GM12878 (cell line): ENCODE measurements around the gene PRMT5. TPM values are rescaled to one million over a fixed set of nuclear protein-coding genes. Genes with fewer than 3 reads are reported as not detected.

Experiments
- CBFB ChIP-seq: IDR thresholded peaks from 2 replicates; pipeline ENCODE4 v1.6.1; 2016; ENCODE audit warnings: antibody characterized with exemption, low read depth
- EGR1 ChIP-seq, 2 experiments: IDR thresholded peaks; 1 replicate in 1 of 2; 2 replicates in 1 of 2; pipeline ENCODE4 v1.6.1; 2011 to 2012; ENCODE audit warnings: low read depth in 2 of 2, low read length in 2 of 2, borderline replicate concordance in 1 of 2, mild to moderate bottlenecking in 1 of 2, moderate library complexity in 1 of 2
- IRF4 ChIP-seq: IDR thresholded peaks from 2 replicates; pipeline ENCODE4 v1.6.1; 2011; ENCODE audit warnings: low read depth, low read length
- KDM1A ChIP-seq: fragments of 200-600 bp; sonication (generic); IDR thresholded peaks from 2 replicates; pipeline ENCODE4 v1.6.1; 2016; ENCODE audit warnings: borderline replicate concordance
- MTA3 ChIP-seq: IDR thresholded peaks from 2 replicates; pipeline ENCODE4 v1.6.1; 2012; ENCODE audit warnings: low read length, inconsistent platforms, borderline replicate concordance
- SPI1 ChIP-seq: IDR thresholded peaks from 2 replicates; pipeline ENCODE4 v1.6.1; 2011; ENCODE audit warnings: low read depth, mild to moderate bottlenecking, low read length, moderate library complexity, borderline replicate concordance; ENCODE audit not compliant: insufficient read depth
- TBL1XR1 ChIP-seq: IDR thresholded peaks from 2 replicates; pipeline ENCODE4 v1.6.1; 2012; ENCODE audit warnings: low read depth, low read length, improper control_type of control experiment
- ZNF207 ChIP-seq: fragments of 450-650 bp; IDR thresholded peaks from 2 replicates; pipeline ENCODE4 v1.6.1; 2014; ENCODE audit warnings: antibody characterized with exemption, mild to moderate bottlenecking, borderline replicate concordance
- polyA plus RNA-seq, 11 experiments: library from polyadenylated mRNA; depleted of rRNA in 4 of 11; unstranded in 6 of 11; stranded (reverse) in 5 of 11; fragments of >200 nt; fragmentation: Nextera tagmentation in 4 of 11; fragmentation: Illumina TruSeq in 1 of 11; extraction: Ambion mirVana in 4 of 11; extraction: Trizol in 1 of 11; gene quantifications; 1 replicate in 1 of 11; 2 replicates in 10 of 11; pipeline versions ENCODE4 v1.2.1 to v1.2.3, GENCODE V29; 2011 to 2016; ENCODE audit warnings: inconsistent platforms in 2 of 11, missing spikeins in 2 of 11, low read depth in 1 of 11
- total RNA-seq, 4 experiments: library from RNA; depleted of rRNA in 3 of 4; stranded (reverse); fragments of >200 nt in 3 of 4; fragmentation: Illumina TruSeq in 1 of 4; extraction: Trizol in 1 of 4; gene quantifications; 2 replicates each; pipeline versions ENCODE4 v1.2.1 to v1.2.3, GENCODE V29; 2013 to 2021
- TF ChIP-seq, protein P1 (sequence below): IDR thresholded peaks from 2 replicates; pipeline ENCODE4 v1.6.1; 2012; ENCODE audit warnings: improper control_type of control experiment, low read depth, low read length; ENCODE audit not compliant: insufficient replicate concordance
- TF ChIP-seq, protein P2 (sequence below): IDR thresholded peaks from 2 replicates; pipeline ENCODE4 v1.6.1; 2012; ENCODE audit warnings: low read depth, low read length, improper control_type of control experiment
- TF ChIP-seq, protein P3 (sequence below): fragments of 450-650 bp; IDR thresholded peaks from 2 replicates; pipeline ENCODE4 v1.6.1; 2018; ENCODE audit warnings: mild to moderate bottlenecking, low read depth, moderate library complexity; ENCODE audit not compliant: partially characterized antibody
- TF ChIP-seq, protein P4 (sequence below): fragments of 450-650 bp; IDR thresholded peaks from 2 replicates; pipeline ENCODE4 v1.6.1; 2016; ENCODE audit warnings: mild to moderate bottlenecking
- TF ChIP-seq, protein P5 (sequence below): fragments of 450-650 bp; IDR thresholded peaks from 2 replicates; pipeline ENCODE4 v1.6.1; 2017; ENCODE audit warnings: mild to moderate bottlenecking, moderate library complexity

Gene PRMT5
- total and polyA plus RNA-seq, 10 of the 15 experiments (the other 5 are each of a cell fraction or from before 2014, with no cell fraction given) = 54.3 to 221 (median 111) TPM

DNA sequence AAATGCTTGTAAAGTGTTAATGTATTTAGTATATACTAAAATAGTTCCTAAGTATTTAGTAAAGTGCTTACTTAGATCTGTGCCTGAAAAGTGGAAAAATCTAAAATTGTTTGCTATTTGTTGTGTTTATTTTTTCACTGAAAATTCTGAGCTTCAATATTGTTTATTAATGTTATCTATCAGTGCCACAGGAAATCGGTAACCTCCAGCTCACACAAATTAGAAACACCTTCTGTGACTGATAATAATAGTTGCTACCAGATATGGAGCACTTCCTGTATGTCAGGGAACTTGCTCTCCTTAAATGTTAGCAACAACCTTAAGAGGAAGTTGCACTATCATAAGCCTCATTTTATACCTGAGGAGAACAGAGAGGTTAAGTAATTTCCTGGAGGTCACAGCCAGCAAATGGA lies 58.4 kb downstream of the PRMT5 start (continued):
- TF ChIP-seq, protein P1, sequence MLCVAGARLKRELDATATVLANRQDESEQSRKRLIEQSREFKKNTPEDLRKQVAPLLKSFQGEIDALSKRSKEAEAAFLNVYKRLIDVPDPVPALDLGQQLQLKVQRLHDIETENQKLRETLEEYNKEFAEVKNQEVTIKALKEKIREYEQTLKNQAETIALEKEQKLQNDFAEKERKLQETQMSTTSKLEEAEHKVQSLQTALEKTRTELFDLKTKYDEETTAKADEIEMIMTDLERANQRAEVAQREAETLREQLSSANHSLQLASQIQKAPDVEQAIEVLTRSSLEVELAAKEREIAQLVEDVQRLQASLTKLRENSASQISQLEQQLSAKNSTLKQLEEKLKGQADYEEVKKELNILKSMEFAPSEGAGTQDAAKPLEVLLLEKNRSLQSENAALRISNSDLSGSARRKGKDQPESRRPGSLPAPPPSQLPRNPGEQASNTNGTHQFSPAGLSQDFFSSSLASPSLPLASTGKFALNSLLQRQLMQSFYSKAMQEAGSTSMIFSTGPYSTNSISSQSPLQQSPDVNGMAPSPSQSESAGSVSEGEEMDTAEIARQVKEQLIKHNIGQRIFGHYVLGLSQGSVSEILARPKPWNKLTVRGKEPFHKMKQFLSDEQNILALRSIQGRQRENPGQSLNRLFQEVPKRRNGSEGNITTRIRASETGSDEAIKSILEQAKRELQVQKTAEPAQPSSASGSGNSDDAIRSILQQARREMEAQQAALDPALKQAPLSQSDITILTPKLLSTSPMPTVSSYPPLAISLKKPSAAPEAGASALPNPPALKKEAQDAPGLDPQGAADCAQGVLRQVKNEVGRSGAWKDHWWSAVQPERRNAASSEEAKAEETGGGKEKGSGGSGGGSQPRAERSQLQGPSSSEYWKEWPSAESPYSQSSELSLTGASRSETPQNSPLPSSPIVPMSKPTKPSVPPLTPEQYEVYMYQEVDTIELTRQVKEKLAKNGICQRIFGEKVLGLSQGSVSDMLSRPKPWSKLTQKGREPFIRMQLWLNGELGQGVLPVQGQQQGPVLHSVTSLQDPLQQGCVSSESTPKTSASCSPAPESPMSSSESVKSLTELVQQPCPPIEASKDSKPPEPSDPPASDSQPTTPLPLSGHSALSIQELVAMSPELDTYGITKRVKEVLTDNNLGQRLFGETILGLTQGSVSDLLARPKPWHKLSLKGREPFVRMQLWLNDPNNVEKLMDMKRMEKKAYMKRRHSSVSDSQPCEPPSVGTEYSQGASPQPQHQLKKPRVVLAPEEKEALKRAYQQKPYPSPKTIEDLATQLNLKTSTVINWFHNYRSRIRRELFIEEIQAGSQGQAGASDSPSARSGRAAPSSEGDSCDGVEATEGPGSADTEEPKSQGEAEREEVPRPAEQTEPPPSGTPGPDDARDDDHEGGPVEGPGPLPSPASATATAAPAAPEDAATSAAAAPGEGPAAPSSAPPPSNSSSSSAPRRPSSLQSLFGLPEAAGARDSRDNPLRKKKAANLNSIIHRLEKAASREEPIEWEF = peak; percentile 77
- TF ChIP-seq TBL1XR1 (no peak), KDM1A (no peak), ZNF207 (no peak), SPI1 (peak; percentile 73), EGR1 (IDR thresholded peaks at IDR 0.05; ENCODE audit: borderline replicate concordance in 1 of 2, low read depth in 2 of 2, low read length in 2 of 2) (no peak), CBFB (no peak), MTA3 (0 out of 2 replicates have a peak, but pooled peaks have one; percentile 40), IRF4 (peak; percentile 60; the same call in 1 of the 2 replicates)
- TF ChIP-seq, protein P2, sequence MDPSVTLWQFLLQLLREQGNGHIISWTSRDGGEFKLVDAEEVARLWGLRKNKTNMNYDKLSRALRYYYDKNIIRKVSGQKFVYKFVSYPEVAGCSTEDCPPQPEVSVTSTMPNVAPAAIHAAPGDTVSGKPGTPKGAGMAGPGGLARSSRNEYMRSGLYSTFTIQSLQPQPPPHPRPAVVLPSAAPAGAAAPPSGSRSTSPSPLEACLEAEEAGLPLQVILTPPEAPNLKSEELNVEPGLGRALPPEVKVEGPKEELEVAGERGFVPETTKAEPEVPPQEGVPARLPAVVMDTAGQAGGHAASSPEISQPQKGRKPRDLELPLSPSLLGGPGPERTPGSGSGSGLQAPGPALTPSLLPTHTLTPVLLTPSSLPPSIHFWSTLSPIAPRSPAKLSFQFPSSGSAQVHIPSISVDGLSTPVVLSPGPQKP = peak; percentile 95
- TF ChIP-seq, protein P3, sequence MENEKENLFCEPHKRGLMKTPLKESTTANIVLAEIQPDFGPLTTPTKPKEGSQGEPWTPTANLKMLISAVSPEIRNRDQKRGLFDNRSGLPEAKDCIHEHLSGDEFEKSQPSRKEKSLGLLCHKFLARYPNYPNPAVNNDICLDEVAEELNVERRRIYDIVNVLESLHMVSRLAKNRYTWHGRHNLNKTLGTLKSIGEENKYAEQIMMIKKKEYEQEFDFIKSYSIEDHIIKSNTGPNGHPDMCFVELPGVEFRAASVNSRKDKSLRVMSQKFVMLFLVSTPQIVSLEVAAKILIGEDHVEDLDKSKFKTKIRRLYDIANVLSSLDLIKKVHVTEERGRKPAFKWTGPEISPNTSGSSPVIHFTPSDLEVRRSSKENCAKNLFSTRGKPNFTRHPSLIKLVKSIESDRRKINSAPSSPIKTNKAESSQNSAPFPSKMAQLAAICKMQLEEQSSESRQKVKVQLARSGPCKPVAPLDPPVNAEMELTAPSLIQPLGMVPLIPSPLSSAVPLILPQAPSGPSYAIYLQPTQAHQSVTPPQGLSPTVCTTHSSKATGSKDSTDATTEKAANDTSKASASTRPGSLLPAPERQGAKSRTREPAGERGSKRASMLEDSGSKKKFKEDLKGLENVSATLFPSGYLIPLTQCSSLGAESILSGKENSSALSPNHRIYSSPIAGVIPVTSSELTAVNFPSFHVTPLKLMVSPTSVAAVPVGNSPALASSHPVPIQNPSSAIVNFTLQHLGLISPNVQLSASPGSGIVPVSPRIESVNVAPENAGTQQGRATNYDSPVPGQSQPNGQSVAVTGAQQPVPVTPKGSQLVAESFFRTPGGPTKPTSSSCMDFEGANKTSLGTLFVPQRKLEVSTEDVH = no peak
- TF ChIP-seq, protein P4, sequence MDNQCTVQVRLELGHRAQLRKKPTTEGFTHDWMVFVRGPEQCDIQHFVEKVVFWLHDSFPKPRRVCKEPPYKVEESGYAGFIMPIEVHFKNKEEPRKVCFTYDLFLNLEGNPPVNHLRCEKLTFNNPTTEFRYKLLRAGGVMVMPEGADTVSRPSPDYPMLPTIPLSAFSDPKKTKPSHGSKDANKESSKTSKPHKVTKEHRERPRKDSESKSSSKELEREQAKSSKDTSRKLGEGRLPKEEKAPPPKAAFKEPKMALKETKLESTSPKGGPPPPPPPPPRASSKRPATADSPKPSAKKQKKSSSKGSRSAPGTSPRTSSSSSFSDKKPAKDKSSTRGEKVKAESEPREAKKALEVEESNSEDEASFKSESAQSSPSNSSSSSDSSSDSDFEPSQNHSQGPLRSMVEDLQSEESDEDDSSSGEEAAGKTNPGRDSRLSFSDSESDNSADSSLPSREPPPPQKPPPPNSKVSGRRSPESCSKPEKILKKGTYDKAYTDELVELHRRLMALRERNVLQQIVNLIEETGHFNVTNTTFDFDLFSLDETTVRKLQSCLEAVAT = no peak
- TF ChIP-seq, protein P5, sequence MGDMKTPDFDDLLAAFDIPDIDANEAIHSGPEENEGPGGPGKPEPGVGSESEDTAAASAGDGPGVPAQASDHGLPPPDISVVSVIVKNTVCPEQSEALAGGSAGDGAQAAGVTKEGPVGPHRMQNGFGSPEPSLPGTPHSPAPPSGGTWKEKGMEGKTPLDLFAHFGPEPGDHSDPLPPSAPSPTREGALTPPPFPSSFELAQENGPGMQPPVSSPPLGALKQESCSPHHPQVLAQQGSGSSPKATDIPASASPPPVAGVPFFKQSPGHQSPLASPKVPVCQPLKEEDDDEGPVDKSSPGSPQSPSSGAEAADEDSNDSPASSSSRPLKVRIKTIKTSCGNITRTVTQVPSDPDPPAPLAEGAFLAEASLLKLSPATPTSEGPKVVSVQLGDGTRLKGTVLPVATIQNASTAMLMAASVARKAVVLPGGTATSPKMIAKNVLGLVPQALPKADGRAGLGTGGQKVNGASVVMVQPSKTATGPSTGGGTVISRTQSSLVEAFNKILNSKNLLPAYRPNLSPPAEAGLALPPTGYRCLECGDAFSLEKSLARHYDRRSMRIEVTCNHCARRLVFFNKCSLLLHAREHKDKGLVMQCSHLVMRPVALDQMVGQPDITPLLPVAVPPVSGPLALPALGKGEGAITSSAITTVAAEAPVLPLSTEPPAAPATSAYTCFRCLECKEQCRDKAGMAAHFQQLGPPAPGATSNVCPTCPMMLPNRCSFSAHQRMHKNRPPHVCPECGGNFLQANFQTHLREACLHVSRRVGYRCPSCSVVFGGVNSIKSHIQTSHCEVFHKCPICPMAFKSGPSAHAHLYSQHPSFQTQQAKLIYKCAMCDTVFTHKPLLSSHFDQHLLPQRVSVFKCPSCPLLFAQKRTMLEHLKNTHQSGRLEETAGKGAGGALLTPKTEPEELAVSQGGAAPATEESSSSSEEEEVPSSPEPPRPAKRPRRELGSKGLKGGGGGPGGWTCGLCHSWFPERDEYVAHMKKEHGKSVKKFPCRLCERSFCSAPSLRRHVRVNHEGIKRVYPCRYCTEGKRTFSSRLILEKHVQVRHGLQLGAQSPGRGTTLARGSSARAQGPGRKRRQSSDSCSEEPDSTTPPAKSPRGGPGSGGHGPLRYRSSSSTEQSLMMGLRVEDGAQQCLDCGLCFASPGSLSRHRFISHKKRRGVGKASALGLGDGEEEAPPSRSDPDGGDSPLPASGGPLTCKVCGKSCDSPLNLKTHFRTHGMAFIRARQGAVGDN = 0 out of 2 replicates have a peak, but pooled peaks have one; percentile 20
